ENCODE data around the gene NUDT7.

DNA sequence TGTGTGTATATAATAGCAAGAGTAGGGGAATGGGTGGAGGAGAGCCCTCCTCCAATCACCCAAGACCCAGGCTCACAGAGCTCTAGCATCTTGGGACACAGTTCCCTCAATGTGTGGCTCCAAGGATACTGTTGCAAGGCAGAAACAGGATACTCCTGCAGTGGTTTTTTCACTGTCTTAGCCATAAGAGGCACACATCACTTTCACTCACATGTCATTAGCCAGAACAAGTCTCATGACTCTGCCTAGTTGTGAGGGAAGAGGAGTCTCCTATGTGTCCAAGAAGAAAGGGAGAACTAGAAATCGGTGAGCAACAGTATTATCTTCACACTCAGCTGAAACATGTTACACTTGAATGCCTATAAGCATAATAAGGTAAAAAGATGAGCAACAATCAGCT is 11.1 kb upstream of the NUDT7 start:
- TF ChIP-seq, protein P1, sequence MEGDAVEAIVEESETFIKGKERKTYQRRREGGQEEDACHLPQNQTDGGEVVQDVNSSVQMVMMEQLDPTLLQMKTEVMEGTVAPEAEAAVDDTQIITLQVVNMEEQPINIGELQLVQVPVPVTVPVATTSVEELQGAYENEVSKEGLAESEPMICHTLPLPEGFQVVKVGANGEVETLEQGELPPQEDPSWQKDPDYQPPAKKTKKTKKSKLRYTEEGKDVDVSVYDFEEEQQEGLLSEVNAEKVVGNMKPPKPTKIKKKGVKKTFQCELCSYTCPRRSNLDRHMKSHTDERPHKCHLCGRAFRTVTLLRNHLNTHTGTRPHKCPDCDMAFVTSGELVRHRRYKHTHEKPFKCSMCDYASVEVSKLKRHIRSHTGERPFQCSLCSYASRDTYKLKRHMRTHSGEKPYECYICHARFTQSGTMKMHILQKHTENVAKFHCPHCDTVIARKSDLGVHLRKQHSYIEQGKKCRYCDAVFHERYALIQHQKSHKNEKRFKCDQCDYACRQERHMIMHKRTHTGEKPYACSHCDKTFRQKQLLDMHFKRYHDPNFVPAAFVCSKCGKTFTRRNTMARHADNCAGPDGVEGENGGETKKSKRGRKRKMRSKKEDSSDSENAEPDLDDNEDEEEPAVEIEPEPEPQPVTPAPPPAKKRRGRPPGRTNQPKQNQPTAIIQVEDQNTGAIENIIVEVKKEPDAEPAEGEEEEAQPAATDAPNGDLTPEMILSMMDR (IDR thresholded peaks at IDR 0.05) = no peak
- TF ChIP-seq ZFX (IDR thresholded peaks at IDR 0.05; ENCODE audit: borderline replicate concordance) = no peak

Measured in 22Rv1 (cell line).